Measurements from ENCODE around the gene FBLN1.

DNA sequence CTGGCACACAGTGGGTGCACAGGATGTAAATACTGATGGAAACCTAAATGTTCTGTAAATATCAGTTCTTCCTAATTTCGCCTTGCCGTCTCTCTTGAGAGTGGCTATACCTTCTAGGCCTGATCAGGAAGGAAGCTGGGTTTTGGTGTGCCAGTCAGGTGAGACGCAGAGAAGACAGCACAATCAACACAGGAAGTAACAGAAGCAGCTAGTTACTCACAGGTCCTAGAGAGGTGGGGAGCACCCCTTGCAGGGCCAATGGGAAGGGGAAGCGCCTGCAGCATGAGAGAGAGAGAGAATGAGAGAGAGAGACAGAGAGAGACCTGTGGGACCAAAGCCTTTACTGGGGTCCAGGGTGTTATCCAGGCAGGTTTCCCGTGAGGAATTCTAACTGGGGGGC lies 80.8 kb downstream of the FBLN1 start:
- TF ChIP-seq POLR2AphosphoS5 (IDR thresholded peaks at IDR 0.05; ENCODE audit: low read depth, low read length): no peak
- TF ChIP-seq TAF1 (IDR thresholded peaks at IDR 0.05; ENCODE audit: low read depth, low read length): no peak
- TF ChIP-seq POLR2A (IDR thresholded peaks at IDR 0.05; ENCODE audit: low read depth, low read length): no peak
- TF ChIP-seq SPI1 (IDR thresholded peaks at IDR 0.05; ENCODE audit: low read depth, low read length): no peak
- TF ChIP-seq POU2F2 (IDR thresholded peaks at IDR 0.05; ENCODE audit: low read depth, low read length): no peak
- TF ChIP-seq PAX5 (IDR thresholded peaks at IDR 0.05; ENCODE audit: insufficient read depth, low read length, severe bottlenecking): no peak

Data from GM12891 (cell line).